Tibial nerve (tissue), 4 donors: ENCODE data around the gene CDC42SE2. TPM values are rescaled to one million over a fixed set of nuclear protein-coding genes. Genes with fewer than 3 reads are reported as not detected.

Experiments used
- DNase-seq, 2 donors: peaks; one replicate each; pipeline ENCODE4 v3.0.0-alpha.2; 2019; ENCODE audit warnings: low spot score in 2 of 2
- H3K27ac ChIP-seq, 4 donors: fragments of 200-600 bp; sonication (generic) in 3 of 4; one replicate each; pipeline ENCODE4 v1.5.1; 2017 to 2019; ENCODE audit warnings: mild to moderate bottlenecking in 1 of 4
- H3K27me3 ChIP-seq, 2 donors: fragments of 200-600 bp; sonication (generic) in 1 of 2; one replicate each; pipeline versions ENCODE4 v1.5.1 to v1.6.0; 2017 to 2019
- H3K36me3 ChIP-seq, 3 donors: fragments of 200-600 bp; sonication (generic); one replicate each; pipeline ENCODE4 v1.5.1; 2018 to 2019
- H3K4me1 ChIP-seq, 4 donors: fragments of 200-600 bp; sonication (generic) in 3 of 4; one replicate each; pipeline ENCODE4 v1.5.1; 2017 to 2019
- H3K4me3 ChIP-seq, 4 donors: fragments of 200-600 bp; sonication (generic) in 3 of 4; one replicate each; pipeline ENCODE4 v1.5.1; 2017 to 2019; ENCODE audit warnings: mild to moderate bottlenecking in 1 of 4, moderate library complexity in 1 of 4
- H3K9me3 ChIP-seq, 4 donors: fragments of 200-600 bp; sonication (generic) in 3 of 4; one replicate each; pipeline ENCODE4 v1.5.1; 2017 to 2019
- CTCF ChIP-seq, 5 experiments: fragments of 200-600 bp in 3 of 5; fragments of 450-650 bp in 2 of 5; sonication (generic) in 3 of 5; IDR thresholded peaks; one replicate each; pipeline ENCODE4 v1.5.1; 2016 to 2019; ENCODE audit warnings: antibody characterized with exemption in 5 of 5, mild to moderate bottlenecking in 3 of 5, moderate library complexity in 2 of 5
- EP300 ChIP-seq, 2 donors: sonication (generic); formaldehyde crosslinking; IDR thresholded peaks; one replicate each; pipeline ENCODE4 v1.6.1; 2017; ENCODE audit warnings: antibody characterized with exemption in 2 of 2, mild to moderate bottlenecking in 1 of 2
- POLR2A ChIP-seq, 2 donors: fragments of 450-650 bp; IDR thresholded peaks; one replicate each; pipeline ENCODE4 v1.6.1; 2017; ENCODE audit warnings: antibody characterized with exemption in 2 of 2, mild to moderate bottlenecking in 2 of 2, moderate library complexity in 2 of 2
- WGBS, 2 donors: methylation state at CpG; one replicate each; pipeline ENCODE4 v1.1.5; 2018; 5-methylcytosine and 5-hydroxymethylcytosine counted together
- total RNA-seq, 4 donors: library from RNA; depleted of rRNA; stranded (reverse); fragments of >200 nt; gene quantifications; one replicate each; pipeline ENCODE4 v1.1.0, GENCODE V29; 2016

CDC42SE2 gene
- total RNA-seq, 4 donors from 2014 or later = 23.1 to 31.8 (median 28.0) TPM

DNA sequence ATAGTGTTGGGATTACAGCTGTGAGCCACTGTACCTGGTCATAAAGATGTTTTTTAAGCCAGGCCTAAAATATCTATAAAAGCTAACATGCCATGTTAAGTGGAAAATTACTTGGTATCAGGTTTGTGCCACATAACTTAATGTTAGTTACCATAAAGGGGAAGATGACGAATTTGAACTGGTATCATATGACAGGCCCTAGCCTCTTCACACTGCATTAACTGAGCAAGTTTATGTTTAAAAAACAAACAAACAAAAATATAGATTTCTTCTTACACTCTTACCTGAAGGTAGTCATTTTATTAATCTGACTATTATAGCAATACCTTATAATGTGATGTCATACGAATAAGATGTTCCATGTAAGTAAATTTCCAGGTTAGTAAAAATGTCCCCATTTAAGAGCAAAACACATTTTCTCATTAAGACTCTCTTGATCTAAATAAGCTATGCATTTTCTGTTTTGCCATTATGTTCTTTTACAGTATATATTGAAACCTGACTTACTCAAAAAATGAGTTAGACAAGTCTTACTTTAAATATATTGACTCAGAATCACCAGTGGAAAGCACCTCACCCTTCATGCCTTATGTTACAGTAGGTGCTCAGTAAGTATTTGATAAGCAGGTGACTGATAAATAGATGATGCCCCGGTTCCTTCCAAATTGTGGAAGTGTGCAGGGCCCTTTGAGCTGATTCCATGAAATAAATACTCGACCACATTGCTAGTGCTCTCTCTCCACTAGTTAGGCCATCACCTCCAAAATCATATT, 125.4 kb downstream of the CDC42SE2 start:
- H3K9me3 ChIP-seq = no peaks in the 10 kb centered on the region
- WGBS, 2 donors = 93% methylated on average over 4 of the region's 4 CpGs
- DNase-seq = no peak

DNA sequence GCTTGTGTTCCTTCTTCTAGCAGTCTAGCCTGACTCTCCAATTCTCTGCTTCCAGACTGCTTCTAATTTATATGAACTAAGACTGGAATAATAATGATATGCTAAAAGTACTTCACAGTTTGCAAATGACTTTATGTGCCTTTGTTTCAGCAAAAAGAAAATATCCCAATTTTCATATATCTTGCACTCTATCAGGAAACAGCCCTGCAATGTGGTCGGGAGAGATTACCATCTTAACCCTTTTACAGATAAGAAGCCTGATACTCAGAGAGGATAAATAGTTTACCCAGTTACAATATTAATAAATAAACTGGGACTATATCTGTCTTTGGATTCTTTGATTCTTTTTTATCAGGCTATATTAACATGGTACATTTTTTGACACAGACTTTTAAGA, 126.0 kb downstream of the CDC42SE2 start:
- H3K4me3 ChIP-seq = no peak overlapping the region
- peaks cover 0 to 70% (median 8%) of the 10 kb centered on the region in 3 donors for H3K36me3 ChIP-seq
- TF ChIP-seq EP300 (IDR thresholded peaks at IDR 0.05) = no peak
- TF ChIP-seq CTCF (IDR thresholded peaks at IDR 0.05) = no peak
- no peak for TF ChIP-seq POLR2A (IDR thresholded peaks at IDR 0.05)
- no peak overlapping the region for H3K27ac ChIP-seq
- H3K9me3 ChIP-seq = no peaks in the 10 kb centered on the region
- no peaks in the 10 kb centered on the region for H3K27me3 ChIP-seq
- peaks cover 0 to 10% (median 0%) of the 10 kb centered on the region in 4 donors for H3K4me1 ChIP-seq
- DNase-seq = no peak
- WGBS, 2 donors = 73 to 78% methylated on average over 1 of the region's 1 CpG

More for the DNA sequence above, 125.4 kb downstream of the CDC42SE2 start:
- Histone ChIP-seq H3K27ac (no peak overlapping the region), H3K4me3 (no peak overlapping the region), H3K27me3 (no peaks in the 10 kb centered on the region), H3K36me3 (peaks cover 0 to 65% (median 8%) of the 10 kb centered on the region in 3 donors), H3K4me1 (peaks cover 0 to 12% (median 0%) of the 10 kb centered on the region in 4 donors)
- TF ChIP-seq CTCF (IDR thresholded peaks at IDR 0.05) (no peak), POLR2A (IDR thresholded peaks at IDR 0.05) (no peak), EP300 (IDR thresholded peaks at IDR 0.05) (no peak)

DNA sequence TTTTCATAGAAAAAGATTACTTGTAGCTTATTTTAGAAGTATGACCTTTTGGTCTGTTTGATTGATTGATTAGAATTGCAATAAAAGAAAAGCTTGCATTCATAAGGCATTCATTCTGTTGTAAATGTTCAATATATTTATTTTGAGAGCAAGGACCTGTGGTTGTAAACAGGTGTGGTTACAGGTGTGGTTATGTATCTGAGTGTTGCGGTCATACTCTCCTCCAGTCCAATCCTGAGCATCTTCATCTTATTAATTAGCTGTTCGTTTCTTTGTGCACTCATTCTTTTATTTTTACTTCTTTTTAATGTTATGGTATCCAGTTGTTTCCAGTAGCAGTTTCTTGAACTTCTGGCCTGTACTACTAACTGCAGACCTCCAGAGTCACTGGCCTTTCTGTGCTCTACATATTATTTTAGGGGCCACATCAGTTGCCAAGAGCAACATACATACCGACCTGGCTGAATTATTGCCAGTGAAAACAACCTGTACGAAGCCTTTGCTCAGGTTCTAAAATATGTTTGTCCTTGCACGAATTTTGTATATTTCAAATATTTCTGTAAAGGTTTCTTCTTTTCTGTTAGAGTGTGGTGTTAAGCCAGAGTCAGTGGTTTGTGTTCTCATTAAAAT, 128.7 kb downstream of the CDC42SE2 start:
- Histone ChIP-seq H3K9me3 (no peaks in the 10 kb centered on the region), H3K4me3 (no peak overlapping the region), H3K27me3 (no peaks in the 10 kb centered on the region), H3K36me3 (peaks cover 0 to 73% (median 0%) of the 10 kb centered on the region in 3 donors), H3K4me1 (peaks cover 0 to 7% (median 0%) of the 10 kb centered on the region in 4 donors), H3K27ac (no peak overlapping the region)
- DNase-seq = no peak
- no peak for TF ChIP-seq POLR2A (IDR thresholded peaks at IDR 0.05)
- 68 to 75% methylated on average over 5 of the region's 5 CpGs for WGBS, 2 donors

DNA sequence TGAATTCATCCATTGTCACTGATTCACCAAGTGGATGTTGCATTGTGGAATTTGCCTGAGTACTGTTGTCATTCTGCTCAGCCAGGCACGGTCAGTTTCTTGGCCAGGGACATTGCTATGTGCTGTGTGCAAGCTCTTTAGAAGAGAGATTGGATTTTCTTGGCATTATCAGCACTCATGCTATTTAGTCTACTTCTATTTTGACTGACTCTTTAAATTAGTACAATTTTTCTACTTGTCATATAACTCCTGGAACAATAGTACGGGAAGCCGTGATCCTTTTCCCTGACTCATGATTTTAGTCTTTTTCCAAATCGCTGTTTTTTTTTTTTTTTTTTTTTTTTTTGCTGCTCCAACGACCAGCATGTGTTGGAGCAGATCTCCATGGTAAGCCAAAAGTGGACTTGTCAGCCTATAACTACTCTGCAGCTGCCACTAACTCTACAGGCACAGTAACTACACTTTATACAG, 129.7 kb downstream of the CDC42SE2 start:
- Histone ChIP-seq H3K9me3 (no peaks in the 10 kb centered on the region), H3K27ac (no peak overlapping the region), H3K4me3 (no peak overlapping the region), H3K36me3 (peaks cover 0 to 80% (median 0%) of the 10 kb centered on the region in 3 donors), H3K27me3 (no peaks in the 10 kb centered on the region), H3K4me1 (peaks cover 0 to 7% (median 0%) of the 10 kb centered on the region in 4 donors)
- no peak for DNase-seq
- 50 to 65% methylated on average over 5 of the region's 5 CpGs for WGBS, 2 donors
- TF ChIP-seq POLR2A (IDR thresholded peaks at IDR 0.05) (no peak), EP300 (IDR thresholded peaks at IDR 0.05) (no peak), CTCF (IDR thresholded peaks at IDR 0.05) (no peak)

- Histone ChIP-seq H3K27me3 (no peaks in the 10 kb centered on the region), H3K9me3 (no peaks in the 10 kb centered on the region), H3K36me3 (peaks cover 0 to 86% (median 0%) of the 10 kb centered on the region in 3 donors), H3K4me1 (peaks cover 0 to 7% (median 0%) of the 10 kb centered on the region in 4 donors), H3K27ac (no peak overlapping the region), H3K4me3 (no peak overlapping the region)
- WGBS, 2 donors = 59 to 63% methylated on average over 4 of the region's 4 CpGs
- no peak for DNase-seq
- no peak for TF ChIP-seq EP300 (IDR thresholded peaks at IDR 0.05)
- TF ChIP-seq CTCF (IDR thresholded peaks at IDR 0.05) = no peak
- no peak for TF ChIP-seq POLR2A (IDR thresholded peaks at IDR 0.05)
These were observed 130.3 kb downstream of the CDC42SE2 start for GRCh38 chr5:131394128-131394527.
